ENCODE data around the gene TCF4. TPM values are rescaled to one million over a fixed set of nuclear protein-coding genes. Genes with fewer than 3 reads are reported as not detected.
A peak's percentile ranks its signal among the peaks of the same experiment; 100 is the strongest.

The TCF4 gene
- total and polyA plus RNA-seq, 2 of the 13 experiments (the other 11 are each of a cell fraction or from before 2014, with no cell fraction given): not detected

DNA sequence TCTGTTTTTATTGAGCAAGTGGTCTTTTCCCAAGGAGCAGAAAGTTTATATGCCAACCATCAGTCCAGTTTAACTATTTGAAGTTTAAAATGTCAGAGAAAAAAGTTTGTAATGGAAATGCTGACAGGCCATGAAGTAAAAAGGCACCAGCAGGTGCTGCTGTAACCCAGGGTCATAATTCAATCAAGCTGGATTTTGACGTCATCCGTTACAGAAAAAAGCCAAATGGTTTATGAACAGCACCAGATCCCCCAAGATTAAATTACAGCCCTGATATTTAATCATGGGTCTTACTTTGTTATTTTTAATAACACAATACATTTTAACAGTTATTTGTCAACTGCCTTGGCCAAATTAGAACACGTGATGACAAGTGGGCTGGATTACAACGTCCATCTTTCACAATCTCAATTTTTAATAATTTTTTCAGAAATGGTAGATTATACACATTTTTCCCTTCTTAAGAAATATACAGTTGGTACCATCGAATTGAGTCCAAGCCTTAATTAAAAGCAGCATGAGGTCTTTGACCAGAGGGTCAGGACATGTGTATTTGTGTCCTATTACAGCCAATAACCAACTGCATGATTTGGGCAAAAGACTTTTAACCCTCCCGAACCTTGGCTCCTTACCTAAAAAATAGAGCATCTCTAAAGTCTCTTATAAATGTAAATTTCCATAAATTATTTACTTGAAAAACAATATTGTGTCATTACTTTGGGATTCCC is 10.0 kb downstream of the TCF4 start:
- no peak for ATAC-seq
- no peak overlapping the region for H3K9ac ChIP-seq (ENCODE audit: insufficient read depth, low read depth, low read length)
- no peaks in the 10 kb centered on the region for H3K27me3 ChIP-seq (ENCODE audit: control insufficient read depth in 1 of 2, insufficient read depth in 2 of 2, low read length in 2 of 2)
- 9% methylated on average over 6 of the region's 6 CpGs for WGBS (ENCODE audit: low lambda C conversion rate)
- H4K20me1 ChIP-seq (ENCODE audit: insufficient read depth, low read length): no peaks in the 10 kb centered on the region
- intact Hi-C loops (cut with micrococcal nuclease; ENCODE audit: unreplicated experiment) (no loop called here), in situ Hi-C loops (cut with HindIII; ENCODE audit: extremely low pct_ligation_motif_present, low pct_unique_long_range_greater_than_20kb) (no loop called here)
- BruUV-seq (replicated peaks): no TSS peak
- no peak overlapping the region for H2AFZ ChIP-seq (ENCODE audit: low read length)
- H3K36me3 ChIP-seq (replicated peaks in 1 of 2; ENCODE audit: control insufficient read depth in 1 of 2, insufficient read depth in 2 of 2, low read length in 2 of 2): no peaks in the 10 kb centered on the region
- no peaks in the 10 kb centered on the region for H3K4me1 ChIP-seq (ENCODE audit: insufficient read depth, low read length)
- no peaks in the 10 kb centered on the region for H3K79me2 ChIP-seq (ENCODE audit: insufficient read depth, low read length)
- TF ChIP-seq CREB1 (IDR thresholded peaks at IDR 0.05) (peak; percentile 65; the same call in 1 of the 2 replicates), CREB1 (CRISPR knock-in tag; IDR thresholded peaks at IDR 0.05) (no peak), ZNF234 (CRISPR knock-in tag; conservative IDR thresholded peaks at IDR 0.05) (no peak)
- ChIA-PET CTCF (ENCODE audit: low intra/inter-chr PET ratio, low total read pairs) (no interaction called here), POLR2A (no interaction called here)
- FAIRE-seq: no peak
- no peaks in the 10 kb centered on the region for H3K9me3 ChIP-seq (ENCODE audit: low read length)
- no peak overlapping the region for H3K27ac ChIP-seq (ENCODE audit: extremely low read length, insufficient read depth, low read length)
- H3K4me2 ChIP-seq (ENCODE audit: low read depth, low read length): no peak overlapping the region
- H3K4me3 ChIP-seq (replicated peaks in 1 of 3; ENCODE audit: insufficient read depth in 1 of 3, low read depth in 2 of 3, low read length in 3 of 3): no peak overlapping the region
- no peak for DNase-seq (ENCODE audit: low spot score)

DNA sequence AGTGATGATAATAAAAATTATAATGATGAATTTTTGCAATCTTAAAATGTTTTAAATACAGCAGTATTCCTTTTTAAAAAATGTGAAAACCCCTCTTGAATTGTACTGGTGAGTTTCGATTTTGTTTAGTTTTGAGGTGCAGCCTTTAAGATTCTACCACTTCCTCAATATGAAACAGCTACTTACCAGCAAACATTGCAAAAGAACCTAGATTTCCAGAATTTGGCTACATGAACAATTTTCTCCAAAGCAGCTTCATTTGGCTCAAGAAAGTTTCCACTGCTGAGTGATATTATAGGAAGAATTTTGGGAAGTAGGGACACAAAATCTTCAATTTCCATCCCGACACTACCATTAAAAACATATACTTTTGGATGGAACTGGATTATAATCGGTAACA is 12.0 kb downstream of the TCF4 start:
- intact Hi-C loops (cut with micrococcal nuclease; ENCODE audit: unreplicated experiment) (no loop called here), in situ Hi-C loops (cut with HindIII; ENCODE audit: extremely low pct_ligation_motif_present, low pct_unique_long_range_greater_than_20kb) (no loop called here)
- CTCF ChIA-PET (ENCODE audit: low intra/inter-chr PET ratio, low total read pairs): no interaction called here
- Histone ChIP-seq H3K9ac (ENCODE audit: insufficient read depth, low read depth, low read length) (no peak overlapping the region), H4K20me1 (ENCODE audit: insufficient read depth, low read length) (no peaks in the 10 kb centered on the region), H3K4me1 (ENCODE audit: insufficient read depth, low read length) (no peaks in the 10 kb centered on the region), H3K27me3 (ENCODE audit: control insufficient read depth in 1 of 2, insufficient read depth in 2 of 2, low read length in 2 of 2) (no peaks in the 10 kb centered on the region), H3K4me2 (ENCODE audit: low read depth, low read length) (no peak overlapping the region), H3K36me3 (replicated peaks in 1 of 2; ENCODE audit: control insufficient read depth in 1 of 2, insufficient read depth in 2 of 2, low read length in 2 of 2) (no peaks in the 10 kb centered on the region), H3K27ac (ENCODE audit: extremely low read length, insufficient read depth, low read length) (no peak overlapping the region), H2AFZ (ENCODE audit: low read length) (no peak overlapping the region), H3K9me3 (ENCODE audit: low read length) (no peaks in the 10 kb centered on the region), H3K4me3 (replicated peaks in 1 of 3; ENCODE audit: insufficient read depth in 1 of 3, low read depth in 2 of 3, low read length in 3 of 3) (no peak overlapping the region), H3K79me2 (ENCODE audit: insufficient read depth, low read length) (no peaks in the 10 kb centered on the region)
- no TSS peak for BruUV-seq (replicated peaks)
- no peak for ATAC-seq
- POLR2A ChIA-PET: no interaction called here
- TF ChIP-seq GZF1 (CRISPR knock-in tag; IDR thresholded peaks at IDR 0.05): no peak
- TF ChIP-seq HNRNPLL (IDR thresholded peaks at IDR 0.05; ENCODE audit: low read depth, low read length, poor library complexity, severe bottlenecking): no peak
- no peak for TF ChIP-seq ZNF44 (CRISPR knock-in tag; IDR thresholded peaks at IDR 0.05)
- no peak for TF ChIP-seq ZBTB38 (CRISPR knock-in tag; IDR thresholded peaks at IDR 0.05)
- TF ChIP-seq HDAC1 (CRISPR knock-in tag; IDR thresholded peaks at IDR 0.05): no peak
- TF ChIP-seq, protein P1, sequence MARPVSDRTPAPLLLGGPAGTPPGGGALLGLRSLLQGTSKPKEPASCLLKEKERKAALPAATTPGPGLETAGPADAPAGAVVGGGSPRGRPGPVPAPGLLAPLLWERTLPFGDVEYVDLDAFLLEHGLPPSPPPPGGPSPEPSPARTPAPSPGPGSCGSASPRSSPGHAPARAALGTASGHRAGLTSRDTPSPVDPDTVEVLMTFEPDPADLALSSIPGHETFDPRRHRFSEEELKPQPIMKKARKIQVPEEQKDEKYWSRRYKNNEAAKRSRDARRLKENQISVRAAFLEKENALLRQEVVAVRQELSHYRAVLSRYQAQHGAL (CRISPR knock-in tag; IDR thresholded peaks at IDR 0.05; ENCODE audit: not compliant biosample characterization): no peak
- no peak for TF ChIP-seq CEBPG (CRISPR knock-in tag; IDR thresholded peaks at IDR 0.05)
- no peak for TF ChIP-seq SRF (IDR thresholded peaks at IDR 0.05; ENCODE audit: low read depth, low read length)
- no peak for TF ChIP-seq ZNF572 (CRISPR knock-in tag; IDR thresholded peaks at IDR 0.05)
- no peak for TF ChIP-seq GATA4 (IDR thresholded peaks at IDR 0.05; ENCODE audit: borderline replicate concordance, low read depth)
- TF ChIP-seq, protein P2, sequence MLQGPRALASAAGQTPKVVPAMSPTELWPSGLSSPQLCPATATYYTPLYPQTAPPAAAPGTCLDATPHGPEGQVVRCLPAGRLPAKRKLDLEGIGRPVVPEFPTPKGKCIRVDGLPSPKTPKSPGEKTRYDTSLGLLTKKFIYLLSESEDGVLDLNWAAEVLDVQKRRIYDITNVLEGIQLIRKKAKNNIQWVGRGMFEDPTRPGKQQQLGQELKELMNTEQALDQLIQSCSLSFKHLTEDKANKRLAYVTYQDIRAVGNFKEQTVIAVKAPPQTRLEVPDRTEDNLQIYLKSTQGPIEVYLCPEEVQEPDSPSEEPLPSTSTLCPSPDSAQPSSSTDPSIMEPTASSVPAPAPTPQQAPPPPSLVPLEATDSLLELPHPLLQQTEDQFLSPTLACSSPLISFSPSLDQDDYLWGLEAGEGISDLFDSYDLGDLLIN (CRISPR knock-in tag; IDR thresholded peaks at IDR 0.05; ENCODE audit: borderline replicate concordance): no peak
- FAIRE-seq: no peak
- DNase-seq (ENCODE audit: low spot score): no peak
- 3% methylated on average over 3 of the region's 3 CpGs for WGBS (ENCODE audit: low lambda C conversion rate)

All from HepG2 (cell line).